ENCODE data around the gene CXXC4.

GRCh38 chr4:104494822-104495559 is at the start of gene CXXC4:
- TF ChIP-seq CTCF (IDR thresholded peaks at IDR 0.05), result no peak
- peak; percentile 56 for TF ChIP-seq POLR2A (IDR thresholded peaks at IDR 0.05)

Data from right lobe of liver (tissue), 4 donors.